ENCODE measurements around the gene SPEG. TPM values are rescaled to one million over a fixed set of nuclear protein-coding genes. Genes with fewer than 3 reads are reported as not detected.

The SPEG gene
- total and polyA plus RNA-seq, 2 donors, result 1.3 to 19.8 TPM

GRCh38 chr2:219490600-219491130 lies 56.0 kb downstream of the SPEG start:
- Histone ChIP-seq H3K36me3 (ENCODE audit: control insufficient read depth in 2 of 2, insufficient read depth in 2 of 2, low read length in 1 of 2) (no peaks in the 10 kb centered on the region), H3K27me3 (ENCODE audit: control insufficient read depth in 2 of 2, insufficient read depth in 1 of 2, low read length in 1 of 2) (peaks cover 27 to 98% of the 10 kb centered on the region in 2 donors), H3K9me3 (ENCODE audit: control insufficient read depth in 2 of 2, insufficient read depth in 1 of 2, low read length in 1 of 2) (peaks cover 0 to 1% of the 10 kb centered on the region in 2 donors), H3K27ac (ENCODE audit: low read depth in 1 of 2, low read length in 1 of 2) (no peak overlapping the region), H3K4me1 (ENCODE audit: control insufficient read depth in 2 of 2, insufficient read depth in 2 of 2, low read length in 2 of 2) (peaks cover 0 to 4% of the 10 kb centered on the region in 2 donors), H3K4me3 (ENCODE audit: low read length in 2 of 2) (no peak overlapping the region)
- DNase-seq (ENCODE audit: low read depth in 6 of 9, low spot score in 9 of 9), result no peak
- WGBS, result 93% methylated on average over 10 of the region's 10 CpGs

- no peak for DNase-seq (ENCODE audit: low read depth in 6 of 9, low spot score in 9 of 9)
- no peaks in the 10 kb centered on the region for H3K36me3 ChIP-seq (ENCODE audit: control insufficient read depth in 2 of 2, insufficient read depth in 2 of 2, low read length in 1 of 2)
- peaks cover 28 to 98% of the 10 kb centered on the region in 2 donors for H3K27me3 ChIP-seq (ENCODE audit: control insufficient read depth in 2 of 2, insufficient read depth in 1 of 2, low read length in 1 of 2)
- no peak overlapping the region for H3K27ac ChIP-seq (ENCODE audit: low read depth in 1 of 2, low read length in 1 of 2)
- peaks cover 0 to 8% of the 10 kb centered on the region in 2 donors for H3K4me1 ChIP-seq (ENCODE audit: control insufficient read depth in 2 of 2, insufficient read depth in 2 of 2, low read length in 2 of 2)
- H3K9me3 ChIP-seq (ENCODE audit: control insufficient read depth in 2 of 2, insufficient read depth in 1 of 2, low read length in 1 of 2), result peaks cover 0 to 1% of the 10 kb centered on the region in 2 donors
- no peak overlapping the region for H3K4me3 ChIP-seq (ENCODE audit: low read length in 2 of 2)
- 87% methylated on average over 14 of the region's 14 CpGs for WGBS
These were observed 56.8 kb downstream of the SPEG start for GRCh38 chr2:219491278-219491963.

GRCh38 chr2:219492575-219492974 lies 57.9 kb downstream of the SPEG start:
- no peak overlapping the region for H3K27ac ChIP-seq (ENCODE audit: low read depth in 1 of 2, low read length in 1 of 2)
- no peaks in the 10 kb centered on the region for H3K36me3 ChIP-seq (ENCODE audit: control insufficient read depth in 2 of 2, insufficient read depth in 2 of 2, low read length in 1 of 2)
- peaks cover 29 to 98% of the 10 kb centered on the region in 2 donors for H3K27me3 ChIP-seq (ENCODE audit: control insufficient read depth in 2 of 2, insufficient read depth in 1 of 2, low read length in 1 of 2)
- peaks cover 4 to 15% of the 10 kb centered on the region in 2 donors for H3K4me1 ChIP-seq (ENCODE audit: control insufficient read depth in 2 of 2, insufficient read depth in 2 of 2, low read length in 2 of 2)
- WGBS, result 80% methylated on average over 20 of the region's 20 CpGs
- no peak for DNase-seq (ENCODE audit: low read depth in 6 of 9, low spot score in 9 of 9)
- H3K9me3 ChIP-seq (ENCODE audit: control insufficient read depth in 2 of 2, insufficient read depth in 1 of 2, low read length in 1 of 2), result peaks cover 1 to 6% of the 10 kb centered on the region in 2 donors
- no peak overlapping the region for H3K4me3 ChIP-seq (ENCODE audit: low read length in 2 of 2)

GRCh38 chr2:219493086-219493485 lies 58.4 kb downstream of the SPEG start:
- Histone ChIP-seq H3K27ac (ENCODE audit: low read depth in 1 of 2, low read length in 1 of 2) (no peak overlapping the region), H3K4me3 (ENCODE audit: low read length in 2 of 2) (no peak overlapping the region), H3K9me3 (ENCODE audit: control insufficient read depth in 2 of 2, insufficient read depth in 1 of 2, low read length in 1 of 2) (peaks cover 1 to 11% of the 10 kb centered on the region in 2 donors), H3K27me3 (ENCODE audit: control insufficient read depth in 2 of 2, insufficient read depth in 1 of 2, low read length in 1 of 2) (peaks cover 33 to 98% of the 10 kb centered on the region in 2 donors), H3K4me1 (ENCODE audit: control insufficient read depth in 2 of 2, insufficient read depth in 2 of 2, low read length in 2 of 2) (peaks cover 4 to 20% of the 10 kb centered on the region in 2 donors), H3K36me3 (ENCODE audit: control insufficient read depth in 2 of 2, insufficient read depth in 2 of 2, low read length in 1 of 2) (no peaks in the 10 kb centered on the region)
- DNase-seq (ENCODE audit: low read depth in 6 of 9, low spot score in 9 of 9), result no peak
- WGBS, result 95% methylated on average over 5 of the region's 5 CpGs

- peaks cover 9 to 37% of the 10 kb centered on the region in 2 donors for H3K4me1 ChIP-seq (ENCODE audit: control insufficient read depth in 2 of 2, insufficient read depth in 2 of 2, low read length in 2 of 2)
- peaks cover 34 to 85% of the 10 kb centered on the region in 2 donors for H3K27me3 ChIP-seq (ENCODE audit: control insufficient read depth in 2 of 2, insufficient read depth in 1 of 2, low read length in 1 of 2)
- H3K4me3 ChIP-seq (ENCODE audit: low read length in 2 of 2), result no peak overlapping the region
- peaks cover 1 to 16% of the 10 kb centered on the region in 2 donors for H3K9me3 ChIP-seq (ENCODE audit: control insufficient read depth in 2 of 2, insufficient read depth in 1 of 2, low read length in 1 of 2)
- no peaks in the 10 kb centered on the region for H3K36me3 ChIP-seq (ENCODE audit: control insufficient read depth in 2 of 2, insufficient read depth in 2 of 2, low read length in 1 of 2)
- DNase-seq (ENCODE audit: low read depth in 6 of 9, low spot score in 9 of 9), result no peak
- H3K27ac ChIP-seq (ENCODE audit: low read depth in 1 of 2, low read length in 1 of 2), result no peak overlapping the region
- WGBS, result 32% methylated on average over 10 of the region's 10 CpGs
These were observed 60.4 kb downstream of the SPEG start for GRCh38 chr2:219494952-219495530.

GRCh38 chr2:219495531-219496122 lies 61.0 kb downstream of the SPEG start:
- H3K27ac ChIP-seq (ENCODE audit: low read depth in 1 of 2, low read length in 1 of 2), result no peak overlapping the region
- H3K9me3 ChIP-seq (ENCODE audit: control insufficient read depth in 2 of 2, insufficient read depth in 1 of 2, low read length in 1 of 2), result peaks cover 1 to 16% of the 10 kb centered on the region in 2 donors
- peak in 5 of 9 donors; percentile 32 to 73 (median 54) for DNase-seq (ENCODE audit: low read depth in 6 of 9, low spot score in 9 of 9)
- peaks cover 34 to 79% of the 10 kb centered on the region in 2 donors for H3K27me3 ChIP-seq (ENCODE audit: control insufficient read depth in 2 of 2, insufficient read depth in 1 of 2, low read length in 1 of 2)
- peaks cover 9 to 39% of the 10 kb centered on the region in 2 donors for H3K4me1 ChIP-seq (ENCODE audit: control insufficient read depth in 2 of 2, insufficient read depth in 2 of 2, low read length in 2 of 2)
- H3K4me3 ChIP-seq (ENCODE audit: low read length in 2 of 2), result no peak overlapping the region
- WGBS, result 33% methylated on average over 14 of the region's 14 CpGs
- H3K36me3 ChIP-seq (ENCODE audit: control insufficient read depth in 2 of 2, insufficient read depth in 2 of 2, low read length in 1 of 2), result no peaks in the 10 kb centered on the region

- 27% methylated on average over 20 of the region's 20 CpGs for WGBS
- Histone ChIP-seq H3K27ac (ENCODE audit: low read depth in 1 of 2, low read length in 1 of 2) (no peak overlapping the region), H3K9me3 (ENCODE audit: control insufficient read depth in 2 of 2, insufficient read depth in 1 of 2, low read length in 1 of 2) (peaks cover 1 to 16% of the 10 kb centered on the region in 2 donors), H3K36me3 (ENCODE audit: control insufficient read depth in 2 of 2, insufficient read depth in 2 of 2, low read length in 1 of 2) (no peaks in the 10 kb centered on the region), H3K27me3 (ENCODE audit: control insufficient read depth in 2 of 2, insufficient read depth in 1 of 2, low read length in 1 of 2) (peaks cover 34 to 73% of the 10 kb centered on the region in 2 donors), H3K4me3 (ENCODE audit: low read length in 2 of 2) (no peak overlapping the region), H3K4me1 (ENCODE audit: control insufficient read depth in 2 of 2, insufficient read depth in 2 of 2, low read length in 2 of 2) (peaks cover 9 to 39% of the 10 kb centered on the region in 2 donors)
- DNase-seq (ENCODE audit: low read depth in 6 of 9, low spot score in 9 of 9), result no peak
These were observed 61.7 kb downstream of the SPEG start for GRCh38 chr2:219496247-219496824.

GRCh38 chr2:219496825-219497494 lies 62.3 kb downstream of the SPEG start:
- Histone ChIP-seq H3K27me3 (ENCODE audit: control insufficient read depth in 2 of 2, insufficient read depth in 1 of 2, low read length in 1 of 2) (peaks cover 34 to 66% of the 10 kb centered on the region in 2 donors), H3K4me1 (ENCODE audit: control insufficient read depth in 2 of 2, insufficient read depth in 2 of 2, low read length in 2 of 2) (peaks cover 9 to 39% of the 10 kb centered on the region in 2 donors)

More at GRCh38 chr2:219496825-219497494, 62.3 kb downstream of the SPEG start:
- H3K4me3 ChIP-seq (ENCODE audit: low read length in 2 of 2), result no peak overlapping the region
- DNase-seq (ENCODE audit: low read depth in 6 of 9, low spot score in 9 of 9), result peak in 1 of 9 donors; percentile 12
- no peaks in the 10 kb centered on the region for H3K36me3 ChIP-seq (ENCODE audit: control insufficient read depth in 2 of 2, insufficient read depth in 2 of 2, low read length in 1 of 2)
- no peak overlapping the region for H3K27ac ChIP-seq (ENCODE audit: low read depth in 1 of 2, low read length in 1 of 2)
- WGBS, result 10% methylated on average over 61 of the region's 61 CpGs
- peaks cover 0 to 16% of the 10 kb centered on the region in 2 donors for H3K9me3 ChIP-seq (ENCODE audit: control insufficient read depth in 2 of 2, insufficient read depth in 1 of 2, low read length in 1 of 2)
